Endothelial cell of umbilical vein (primary cell): Measurements from ENCODE around the gene ADNP.

Experiments
- CTCF ChIP-seq, 2 donors: IDR thresholded peaks; 1 replicate in 1 of 2; 2 replicates in 1 of 2; pipeline ENCODE4 v1.5.1; 2011; ENCODE audit warnings: low read length in 2 of 2, mild to moderate bottlenecking in 2 of 2, moderate library complexity in 2 of 2, control low read depth in 1 of 2, inconsistent platforms in 1 of 2, low read depth in 1 of 2; ENCODE audit not compliant: insufficient read depth in 1 of 2; ENCODE audit errors: extremely low read depth in 1 of 2
- FOS ChIP-seq: IDR thresholded peaks from 2 replicates; pipeline ENCODE4 v1.6.1; 2011; ENCODE audit warnings: mild to moderate bottlenecking, low read length, moderate library complexity, borderline replicate concordance; ENCODE audit not compliant: insufficient read depth
- MAX ChIP-seq: IDR thresholded peaks from 2 replicates; pipeline ENCODE4 v1.6.1; 2011; ENCODE audit not compliant: insufficient read depth, insufficient read length
- POLR2A ChIP-seq: IDR thresholded peaks from 2 replicates; pipeline ENCODE4 v1.6.1; 2012; ENCODE audit warnings: low read depth, mild to moderate bottlenecking, control low read depth, low read length
- POLR2AphosphoS5 ChIP-seq: IDR thresholded peaks from 2 replicates; pipeline ENCODE4 v1.6.1; 2012; ENCODE audit warnings: low read depth, mild to moderate bottlenecking, control low read depth, low read length, moderate library complexity; ENCODE audit not compliant: insufficient read depth

GRCh38 chr20:50969912-50970311 is 38.7 kb upstream of the ADNP start:
- TF ChIP-seq CTCF (IDR thresholded peaks at IDR 0.05; ENCODE audit: extremely low read depth in 1 of 2, insufficient read depth in 1 of 2, low read depth in 1 of 2, low read length in 2 of 2), result no peak
- no peak for TF ChIP-seq FOS
- TF ChIP-seq MAX, result no peak
- TF ChIP-seq POLR2AphosphoS5, result no peak
- TF ChIP-seq POLR2A, result no peak
